Neural cell (in vitro differentiated cells): ENCODE results near the gene KRTAP10-7.

Experiments used
- CTCF ChIP-seq: fragments of 450-650 bp; IDR thresholded peaks from 2 replicates; pipeline ENCODE4 v1.5.1; 2014; ENCODE audit warnings: antibody characterized with exemption, mild to moderate bottlenecking, moderate library complexity; ENCODE audit not compliant: poor library complexity, severe bottlenecking
- RAD21 ChIP-seq: fragments of 450-650 bp; conservative IDR thresholded peaks from 2 replicates; pipeline ENCODE4 v1.6.1; 2014; ENCODE audit warnings: antibody characterized with exemption, mild to moderate bottlenecking, moderate library complexity

- TF ChIP-seq RAD21 = no peak
- no peak for TF ChIP-seq CTCF
Measured at GRCh38 chr21:44615466-44615865, 15.1 kb downstream of the KRTAP10-7 start.
